Calu3 (cell line): ENCODE measurements around the gene OR2AG2. TPM values are rescaled to one million over a fixed set of nuclear protein-coding genes. Genes with fewer than 3 reads are reported as not detected.
A peak's percentile ranks its signal among the peaks of the same experiment; 100 is the strongest.

Experiments
- BruUV-seq: library from RNA; stranded (reverse); fragments of 400-500 nt; replicated peaks from 2 replicates; lab custom pipeline; 2021; lab: Mats Ljungman, UMichigan
- CTCF ChIA-PET: fragments of 300-600 bp; sonication (Branson Sonifier 250); formaldehyde crosslinking; loops from one replicate; lab custom pipeline; 2022; ENCODE audit warnings: antibody characterized with exemption; lab: Charles Lee
- DNase-seq: peaks from one replicate; pipeline ENCODE4 v3.0.0; 2022
- H3K27ac Mint-ChIP-seq: one replicate; pipeline ENCODE4 v1.8.0; 2022; ENCODE audit warnings: mixed read lengths; ENCODE audit not compliant: unreplicated experiment
- H3K27me3 Mint-ChIP-seq: one replicate; pipeline ENCODE4 v1.8.0; 2022; ENCODE audit warnings: mixed read lengths; ENCODE audit not compliant: unreplicated experiment
- H3K36me3 Mint-ChIP-seq: one replicate; pipeline ENCODE4 v1.8.0; 2022; ENCODE audit warnings: mild to moderate bottlenecking, moderate library complexity, mixed read lengths; ENCODE audit not compliant: insufficient read depth, unreplicated experiment
- H3K4me1 Mint-ChIP-seq: one replicate; pipeline ENCODE4 v1.8.0; 2022; ENCODE audit warnings: mild to moderate bottlenecking, low read depth, mixed read lengths; ENCODE audit not compliant: unreplicated experiment
- H3K4me3 Mint-ChIP-seq: one replicate; pipeline ENCODE4 v1.8.0; 2022; ENCODE audit warnings: mild to moderate bottlenecking, low read depth, moderate library complexity, mixed read lengths; ENCODE audit not compliant: unreplicated experiment
- H3K9me3 Mint-ChIP-seq: one replicate; pipeline ENCODE4 v1.8.0; 2022; ENCODE audit warnings: low read depth, mixed read lengths; ENCODE audit not compliant: unreplicated experiment
- CTCF ChIP-seq: fragments of 200-600 bp; IDR thresholded peaks from one replicate; pipeline ENCODE4 v1.8.0; 2022; ENCODE audit warnings: antibody characterized with exemption; ENCODE audit not compliant: unreplicated experiment
- intact Hi-C: fragments of 100-400 bp; cut with micrococcal nuclease; formaldehyde crosslinking; loops from one replicate; pipeline ENCODE4 v1.10.0; 2022; ENCODE audit not compliant: unreplicated experiment
- total RNA-seq: library from RNA; stranded (reverse); gene quantifications from 2 replicates; pipeline ENCODE4 v1.2.3, GENCODE V29; 2022

The OR2AG2 gene
- total RNA-seq, 1 experiment from 2014 or later: not detected

DNA sequence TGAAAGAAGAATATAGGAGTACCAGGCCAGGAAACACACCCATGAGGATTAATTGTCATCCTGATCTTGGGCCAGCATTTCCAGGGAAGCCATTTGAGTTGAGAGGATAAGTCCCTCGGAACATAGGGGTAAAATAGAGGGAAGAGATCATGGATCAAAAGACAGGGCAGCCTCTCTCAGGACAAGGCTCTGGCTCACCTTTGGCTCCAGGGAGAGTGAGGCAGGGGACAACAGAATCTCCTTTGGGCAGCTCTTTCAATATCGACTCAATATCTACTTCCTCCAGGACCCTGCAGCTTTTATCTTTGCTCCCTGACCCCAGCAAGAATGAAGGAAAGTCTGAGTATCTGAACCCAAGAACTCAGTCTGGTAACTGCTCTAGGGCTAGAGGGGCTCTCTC lies 10.9 kb upstream of the OR2AG2 start, which contains the start of gene OR2AG1:
Gene OR2AG1 (plus strand): TSS at position 301 of the 400 bp plus-strand sequence. CDS start 2,018 bp downstream, outside the sequence.
- no peak for DNase-seq
- no peaks in the 10 kb centered on the region for H3K36me3 Mint-ChIP-seq
- H3K4me3 Mint-ChIP-seq: no peak within 1 kb of the TSS
- intact Hi-C loops: no loop called here
- peaks cover 7% of the 10 kb centered on the region for H3K27me3 Mint-ChIP-seq
- TF ChIP-seq CTCF: no peak
- H3K27ac Mint-ChIP-seq: no peak within 1 kb of the TSS
- no TSS peak for BruUV-seq
- CTCF ChIA-PET: no interaction called here
- H3K9me3 Mint-ChIP-seq: no peaks in the 10 kb centered on the region
- H3K4me1 Mint-ChIP-seq: no peaks in the 10 kb centered on the region

- intact Hi-C loops: no loop called here
- Mint-ChIP-seq H3K36me3 (no peaks in the 10 kb centered on the region), H3K4me1 (no peaks in the 10 kb centered on the region), H3K4me3 (no peak overlapping the region), H3K27me3 (peaks cover 7% of the 10 kb centered on the region), H3K9me3 (no peaks in the 10 kb centered on the region), H3K27ac (no peak overlapping the region)
- CTCF ChIA-PET: no interaction called here
- no peak for TF ChIP-seq CTCF
- BruUV-seq: no TSS peak
- no peak for DNase-seq
Observed at GRCh38 chr11:6780829-6781228, 9.1 kb upstream of the OR2AG2 start.

- no peak for TF ChIP-seq CTCF
- H3K4me1 Mint-ChIP-seq: no peaks in the 10 kb centered on the region
- no peak overlapping the region for H3K4me3 Mint-ChIP-seq
- no peaks in the 10 kb centered on the region for H3K36me3 Mint-ChIP-seq
- BruUV-seq: no TSS peak
- DNase-seq: no peak
- peaks cover 10% of the 10 kb centered on the region for H3K27me3 Mint-ChIP-seq
- CTCF ChIA-PET: no interaction called here
- intact Hi-C loops: no loop called here
- H3K9me3 Mint-ChIP-seq: no peaks in the 10 kb centered on the region
- no peak overlapping the region for H3K27ac Mint-ChIP-seq
Observed at GRCh38 chr11:6778518-6778917, 6.7 kb upstream of the OR2AG2 start.

GRCh38 chr11:6757373-6757967 lies 14.3 kb downstream of the OR2AG2 start:
- H3K9me3 Mint-ChIP-seq: no peaks in the 10 kb centered on the region
- no peak overlapping the region for H3K27ac Mint-ChIP-seq
- no peak overlapping the region for H3K4me3 Mint-ChIP-seq
- peak; percentile 27 for TF ChIP-seq CTCF
- H3K4me1 Mint-ChIP-seq: no peaks in the 10 kb centered on the region
- H3K27me3 Mint-ChIP-seq: peaks cover 56% of the 10 kb centered on the region
- H3K36me3 Mint-ChIP-seq: no peaks in the 10 kb centered on the region
- no TSS peak for BruUV-seq
- intact Hi-C loops: loop anchor here (1.0 kb wide), 2 partner anchors 19 to 54 kb away; no protein-coding TSS in a partner anchor
- peak; percentile 37 for DNase-seq
- CTCF ChIA-PET: interaction anchor here (0.6 to 1.2 kb wide), 3 partner anchors 51 to 146 kb away, joined by 3 to 5 read pairs (median 3); partner anchors contain the start of gene TAF10
